Measurements from ENCODE around the gene NCKAP5.

- no peak for TF ChIP-seq POLR2AphosphoS5 (IDR thresholded peaks at IDR 0.05; ENCODE audit: low read depth, low read length)
- no peak for TF ChIP-seq TAF1 (IDR thresholded peaks at IDR 0.05; ENCODE audit: borderline replicate concordance, low read depth, low read length)
Measured at GRCh38 chr2:133418671-133419070, 149.6 kb downstream of the NCKAP5 start.

All from GM12892 (cell line).